PC-9 (cell line): ENCODE measurements around the gene WDR7.

Experiments used
- CTCF ChIP-seq: fragments of 200-600 bp; sonication (generic); conservative IDR thresholded peaks from 2 replicates; pipeline ENCODE4 v1.6.1; 2017; ENCODE audit warnings: mixed run types, antibody characterized with exemption, mild to moderate bottlenecking, moderate library complexity
- EZH2 ChIP-seq: fragments of 200-600 bp; sonication (generic); IDR thresholded peaks from 2 replicates; pipeline ENCODE4 v1.8.0; 2017; ENCODE audit warnings: antibody characterized with exemption, low read depth

GRCh38 chr18:56740645-56741044 is 89.5 kb downstream of the WDR7 start:
- no peak for TF ChIP-seq CTCF
- TF ChIP-seq EZH2, result no peak
